GM12878 (cell line): ENCODE data around the gene RAB36. TPM values are rescaled to one million over a fixed set of nuclear protein-coding genes. Genes with fewer than 3 reads are reported as not detected.

Experiments
- ATAC-seq: fragments of 200-7000 bp; cut with Tn5 transposase; 3 replicates; pipeline ENCODE4 v1.9.1; 2020; ENCODE audit warnings: mild to moderate bottlenecking, moderate library complexity
- BruUV-seq: library from RNA; stranded (reverse); fragments of 400-500 nt; replicated peaks from 2 replicates; lab custom pipeline; 2021; lab: Mats Ljungman, UMichigan
- CTCF ChIA-PET: fragments of 300-600 bp; sonication (Branson Sonifier 250); formaldehyde crosslinking; extraction: SDS; loops from one replicate; lab custom pipeline; 2021; ENCODE audit warnings: inconsistent platforms; lab: Yijun Ruan, JAX
- POLR2A ChIA-PET: fragments of 350-600 bp; formaldehyde crosslinking; extraction: SDS; loops from one replicate; lab custom pipeline; 2021; ENCODE audit warnings: inconsistent platforms; lab: Charles Lee
- RAD21 ChIA-PET: fragments of 300-600 bp; sonication (Branson Sonifier 250); formaldehyde crosslinking; loops from one replicate; lab custom pipeline; 2023; ENCODE audit warnings: antibody characterized with exemption; ENCODE audit not compliant: unreplicated experiment; lab: Charles Lee
- SMC1A ChIA-PET: fragments of 300-600 bp; sonication (Branson Sonifier 250); formaldehyde crosslinking; loops from one replicate; lab custom pipeline; 2023; ENCODE audit not compliant: unreplicated experiment, uncharacterized antibody; lab: Charles Lee
- DNase-seq: peaks from one replicate; pipeline ENCODE4 v3.0.0-alpha.2; 2011; ENCODE audit warnings: low read depth, low spot score
- FAIRE-seq: peaks from 3 replicates; lab custom pipeline; 2011; peaks lifted over from hg19 to GRCh38; lab: Jason Lieb, UNC
- H2AFZ ChIP-seq: 2 replicates; pipeline ENCODE4 v1.6.0; 2011; ENCODE audit warnings: low read depth, low read length, control low read depth; ENCODE audit not compliant: control insufficient read depth
- H3K27ac ChIP-seq: 2 replicates; pipeline ENCODE4 v1.5.1; 2011; ENCODE audit warnings: control low read depth; ENCODE audit not compliant: control insufficient read depth, insufficient read depth
- H3K27me3 ChIP-seq, 2 experiments: replicated peaks in 1 of 2; 2 replicates each; pipeline versions ENCODE4 v1.6.0 to v1.6.1; 2011; ENCODE audit warnings: low read length in 1 of 2; ENCODE audit not compliant: control insufficient read depth in 2 of 2, insufficient read depth in 2 of 2
- H3K36me3 ChIP-seq, 2 experiments: 2 replicates each; pipeline ENCODE4 v1.5.1; 2011; ENCODE audit warnings: low read length in 1 of 2; ENCODE audit not compliant: control insufficient read depth in 2 of 2, insufficient read depth in 2 of 2
- H3K4me1 ChIP-seq: 2 replicates; pipeline ENCODE4 v1.6.1; 2011; ENCODE audit warnings: mild to moderate bottlenecking, low read length, moderate library complexity, mixed read lengths; ENCODE audit not compliant: control insufficient read depth, insufficient read depth
- H3K4me2 ChIP-seq: 2 replicates; pipeline ENCODE4 v1.6.0; 2011; ENCODE audit warnings: control low read depth; ENCODE audit not compliant: control insufficient read depth, insufficient read depth
- H3K4me3 ChIP-seq: fragments of 200-600 bp; sonication (generic); 2 replicates; pipeline ENCODE4 v1.5.1; 2016
- H3K79me2 ChIP-seq: 2 replicates; pipeline ENCODE4 v1.6.0; 2011; ENCODE audit warnings: low read length; ENCODE audit not compliant: control insufficient read depth, insufficient read depth
- H3K9ac ChIP-seq: 2 replicates; pipeline ENCODE4 v1.8.0; 2011; ENCODE audit warnings: low read length, control low read depth, mixed read lengths; ENCODE audit not compliant: control insufficient read depth, insufficient read depth
- H3K9me3 ChIP-seq: replicated peaks from 3 replicates; pipeline ENCODE4 v1.5.1; 2011; ENCODE audit warnings: mild to moderate bottlenecking, low read length; ENCODE audit not compliant: control insufficient read depth, insufficient read depth
- H4K20me1 ChIP-seq: 2 replicates; pipeline ENCODE4 v1.6.0; 2011; ENCODE audit not compliant: control insufficient read depth, insufficient read depth
- DPF2 ChIP-seq: fragments of 450-650 bp; IDR thresholded peaks from 2 replicates; pipeline ENCODE4 v1.6.1; 2017; ENCODE audit warnings: mild to moderate bottlenecking
- NFXL1 ChIP-seq: fragments of 450-650 bp; IDR thresholded peaks from 2 replicates; pipeline ENCODE4 v1.6.1; 2017; ENCODE audit warnings: antibody characterized with exemption, mild to moderate bottlenecking, borderline replicate concordance
- RBBP5 ChIP-seq: fragments of 200-600 bp; sonication (generic); conservative IDR thresholded peaks from 2 replicates; pipeline ENCODE4 v1.6.1; 2016
- WRNIP1 ChIP-seq: IDR thresholded peaks from 2 replicates; pipeline ENCODE4 v1.6.1; 2011; ENCODE audit warnings: low read depth, low read length, improper control_type of control experiment, borderline replicate concordance
- ZNF384 ChIP-seq: IDR thresholded peaks from 2 replicates; pipeline ENCODE4 v1.6.1; 2012; ENCODE audit warnings: low read depth, mild to moderate bottlenecking, low read length, improper control_type of control experiment, borderline replicate concordance
- ZSCAN29 ChIP-seq: fragments of 450-650 bp; IDR thresholded peaks from 2 replicates; pipeline ENCODE4 v1.6.1; 2017; ENCODE audit warnings: mild to moderate bottlenecking, moderate library complexity
- WGBS: methylation state at CpG from one replicate; pipeline ENCODE4 v1.1.6; 2016; ENCODE audit warnings: low lambda C conversion rate; ENCODE audit not compliant: insufficient replicate concordance, insufficient coverage; ENCODE audit errors: missing lambda C conversion rate; 5-methylcytosine and 5-hydroxymethylcytosine counted together
- in situ Hi-C: fragments of 300-500 bp; cut with MboI; formaldehyde crosslinking; loops from 9 replicates; pipeline ENCODE4 v1.14.3; 2018; ENCODE audit warnings: mixed read lengths
- intact Hi-C: fragments of 100-400 bp; cut with micrococcal nuclease; formaldehyde crosslinking; loops from one replicate; pipeline ENCODE4 v1.14.2; 2022; ENCODE audit not compliant: unreplicated experiment
- polyA plus RNA-seq, 11 experiments: library from polyadenylated mRNA; depleted of rRNA in 4 of 11; unstranded in 6 of 11; stranded (reverse) in 5 of 11; fragments of >200 nt; fragmentation: Nextera tagmentation in 4 of 11; fragmentation: Illumina TruSeq in 1 of 11; extraction: Ambion mirVana in 4 of 11; extraction: Trizol in 1 of 11; gene quantifications; 1 replicate in 1 of 11; 2 replicates in 10 of 11; pipeline versions ENCODE4 v1.2.1 to v1.2.3, GENCODE V29; 2011 to 2016; ENCODE audit warnings: inconsistent platforms in 2 of 11, missing spikeins in 2 of 11, low read depth in 1 of 11
- total RNA-seq, 4 experiments: library from RNA; depleted of rRNA in 3 of 4; stranded (reverse); fragments of >200 nt in 3 of 4; fragmentation: Illumina TruSeq in 1 of 4; extraction: Trizol in 1 of 4; gene quantifications; 2 replicates each; pipeline versions ENCODE4 v1.2.1 to v1.2.3, GENCODE V29; 2013 to 2021
- TF ChIP-seq, protein P1 (sequence below): fragments of 450-650 bp; IDR thresholded peaks from 2 replicates; pipeline ENCODE4 v1.6.1; 2017; ENCODE audit warnings: mild to moderate bottlenecking
- TF ChIP-seq, protein P2 (sequence below): IDR thresholded peaks from 2 replicates; pipeline ENCODE4 v1.6.1; 2012; ENCODE audit warnings: low read depth, low read length, improper control_type of control experiment

RAB36 gene
- total and polyA plus RNA-seq, 10 of the 15 experiments (the other 5 are each of a cell fraction or from before 2014, with no cell fraction given) = 0.31 to 2.7 (median 1.1) TPM

DNA sequence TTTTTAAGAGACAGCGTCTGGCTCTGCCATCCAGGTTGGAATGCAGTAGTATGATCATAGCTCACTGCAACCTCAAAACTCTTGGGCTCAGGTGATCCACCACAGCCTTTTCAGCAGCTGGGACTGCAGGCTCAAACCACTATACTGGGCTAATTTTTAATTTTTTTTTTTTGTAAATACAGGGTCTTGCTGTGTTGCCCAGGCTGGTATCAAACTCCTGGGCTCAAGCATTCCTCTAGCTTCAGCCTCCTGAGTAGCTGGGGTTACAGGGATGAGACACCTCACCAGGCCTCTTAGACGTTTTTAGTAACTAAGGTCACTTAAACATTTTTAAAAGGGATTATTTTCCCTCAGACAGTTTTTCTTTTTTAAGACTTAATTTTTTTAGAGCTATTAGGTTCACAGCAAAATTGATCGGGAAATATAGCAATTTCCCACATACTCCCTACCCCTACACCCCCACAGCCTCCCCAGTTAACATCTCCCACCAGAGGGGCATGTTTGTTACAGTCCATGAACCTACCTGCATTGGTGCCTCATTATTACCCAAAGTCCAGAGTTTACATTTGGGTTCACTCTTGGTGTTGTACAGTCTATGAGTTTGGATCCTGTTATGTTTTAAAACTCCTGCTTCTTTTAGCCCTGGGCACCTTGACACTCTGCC, 39.0 kb downstream of the RAB36 start:
- POLR2A ChIA-PET = interaction anchor here (1.1 to 1.8 kb wide), 3 partner anchors 17 to 98 kb away, joined by 3 to 4 read pairs (median 3); no protein-coding TSS in a partner anchor
- ATAC-seq (no peak), DNase-seq (no peak), FAIRE-seq (no peak)
- peaks cover 34% of the 10 kb centered on the region for H3K4me1 ChIP-seq
- RAD21 ChIA-PET = interaction anchor here (1.0 to 13.6 kb wide), 7 partner anchors 35 to 227 kb away, joined by 3 to 167 read pairs (median 4); no protein-coding TSS in a partner anchor
- no TSS peak for BruUV-seq
- H3K27me3 ChIP-seq = no peaks in the 10 kb centered on the region
- WGBS = 61% methylated on average over 3 of the region's 3 CpGs
- in situ Hi-C loops (no loop called here), intact Hi-C loops (loop anchor here (5.0 kb wide), 2 partner anchors 33 to 47 kb away; no protein-coding TSS in a partner anchor)
- H3K9ac ChIP-seq = peak overlapping the region; percentile 48
- no peak for TF ChIP-seq ZSCAN29
- TF ChIP-seq NFXL1 = no peak
- TF ChIP-seq ZNF384 = no peak
- TF ChIP-seq RBBP5 = no peak
- no peak for TF ChIP-seq DPF2
- TF ChIP-seq, protein P1, sequence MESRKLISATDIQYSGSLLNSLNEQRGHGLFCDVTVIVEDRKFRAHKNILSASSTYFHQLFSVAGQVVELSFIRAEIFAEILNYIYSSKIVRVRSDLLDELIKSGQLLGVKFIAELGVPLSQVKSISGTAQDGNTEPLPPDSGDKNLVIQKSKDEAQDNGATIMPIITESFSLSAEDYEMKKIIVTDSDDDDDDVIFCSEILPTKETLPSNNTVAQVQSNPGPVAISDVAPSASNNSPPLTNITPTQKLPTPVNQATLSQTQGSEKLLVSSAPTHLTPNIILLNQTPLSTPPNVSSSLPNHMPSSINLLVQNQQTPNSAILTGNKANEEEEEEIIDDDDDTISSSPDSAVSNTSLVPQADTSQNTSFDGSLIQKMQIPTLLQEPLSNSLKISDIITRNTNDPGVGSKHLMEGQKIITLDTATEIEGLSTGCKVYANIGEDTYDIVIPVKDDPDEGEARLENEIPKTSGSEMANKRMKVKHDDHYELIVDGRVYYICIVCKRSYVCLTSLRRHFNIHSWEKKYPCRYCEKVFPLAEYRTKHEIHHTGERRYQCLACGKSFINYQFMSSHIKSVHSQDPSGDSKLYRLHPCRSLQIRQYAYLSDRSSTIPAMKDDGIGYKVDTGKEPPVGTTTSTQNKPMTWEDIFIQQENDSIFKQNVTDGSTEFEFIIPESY = no peak
- TF ChIP-seq, protein P2, sequence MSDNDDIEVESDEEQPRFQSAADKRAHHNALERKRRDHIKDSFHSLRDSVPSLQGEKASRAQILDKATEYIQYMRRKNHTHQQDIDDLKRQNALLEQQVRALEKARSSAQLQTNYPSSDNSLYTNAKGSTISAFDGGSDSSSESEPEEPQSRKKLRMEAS = no peak
- TF ChIP-seq WRNIP1 = no peak
- no peaks in the 10 kb centered on the region for H3K9me3 ChIP-seq
- H2AFZ ChIP-seq = no peak overlapping the region
- H3K4me3 ChIP-seq = peak overlapping the region; percentile 76
- CTCF ChIA-PET = interaction anchor here (0.6 to 2.6 kb wide), 9 partner anchors 29 to 870 kb away, joined by 3 to 23 read pairs (median 5); no protein-coding TSS in a partner anchor
- H3K79me2 ChIP-seq = peaks cover 67% of the 10 kb centered on the region
- SMC1A ChIA-PET = interaction anchor here (0.7 to 4.1 kb wide), 15 partner anchors 16 to 225 kb away, joined by 3 to 16 read pairs (median 3); no protein-coding TSS in a partner anchor
- peaks cover 0 to 11% of the 10 kb centered on the region in 2 experiments; a peak in 2 of 4 replicates for H3K36me3 ChIP-seq
- H4K20me1 ChIP-seq = peaks cover 5% of the 10 kb centered on the region; the same call in 1 of the 2 replicates
- H3K27ac ChIP-seq = no peak overlapping the region; the same call in 1 of the 2 replicates
- H3K4me2 ChIP-seq = peak overlapping the region; percentile 98
